PFSK-1 (cell line): ENCODE data around the gene RAE1.

Experiments used
- FOXP2 ChIP-seq: optimal IDR thresholded peaks from 2 replicates; pipeline ENCODE3; 2011; ENCODE audit warnings: borderline replicate concordance, control low read depth, inconsistent platforms; ENCODE audit not compliant: insufficient read depth; ENCODE audit errors: extremely low read length, extremely low read depth
- POLR2AphosphoS5 ChIP-seq: IDR thresholded peaks from 2 replicates; pipeline ENCODE4 v1.6.1; 2012; ENCODE audit warnings: low read depth, mild to moderate bottlenecking, control low read depth, low read length, moderate library complexity
- REST ChIP-seq, 2 experiments: IDR thresholded peaks; 2 replicates each; pipeline versions ENCODE4 v1.6.1 to v1.8.0; 2011 to 2012; ENCODE audit warnings: low read depth in 2 of 2, low read length in 2 of 2, control low read depth in 1 of 2, inconsistent platforms in 1 of 2, mild to moderate bottlenecking in 1 of 2, moderate library complexity in 1 of 2; ENCODE audit not compliant: insufficient read depth in 1 of 2
- SIN3A ChIP-seq: IDR thresholded peaks from 2 replicates; pipeline ENCODE4 v1.6.1; 2012; ENCODE audit warnings: mild to moderate bottlenecking, low read length, moderate library complexity, borderline replicate concordance; ENCODE audit not compliant: insufficient read depth
- TAF1 ChIP-seq: IDR thresholded peaks from 2 replicates; pipeline ENCODE4 v1.6.1; 2012; ENCODE audit warnings: low read length, control low read depth, borderline replicate concordance; ENCODE audit not compliant: insufficient read depth

Gene RAE1

GRCh38 chr20:57417051-57417689, 66.1 kb downstream of the RAE1 start:
- TF ChIP-seq REST (IDR thresholded peaks at IDR 0.05; ENCODE audit: insufficient read depth in 1 of 2, low read depth in 2 of 2, low read length in 2 of 2) (no peak), TAF1 (no peak)

- TF ChIP-seq POLR2AphosphoS5 (no peak), REST (IDR thresholded peaks at IDR 0.05; ENCODE audit: insufficient read depth in 1 of 2, low read depth in 2 of 2, low read length in 2 of 2) (no peak), TAF1 (no peak), SIN3A (no peak), FOXP2 (no peak)
Observed at GRCh38 chr20:57417830-57418780, 67.0 kb downstream of the RAE1 start.

DNA sequence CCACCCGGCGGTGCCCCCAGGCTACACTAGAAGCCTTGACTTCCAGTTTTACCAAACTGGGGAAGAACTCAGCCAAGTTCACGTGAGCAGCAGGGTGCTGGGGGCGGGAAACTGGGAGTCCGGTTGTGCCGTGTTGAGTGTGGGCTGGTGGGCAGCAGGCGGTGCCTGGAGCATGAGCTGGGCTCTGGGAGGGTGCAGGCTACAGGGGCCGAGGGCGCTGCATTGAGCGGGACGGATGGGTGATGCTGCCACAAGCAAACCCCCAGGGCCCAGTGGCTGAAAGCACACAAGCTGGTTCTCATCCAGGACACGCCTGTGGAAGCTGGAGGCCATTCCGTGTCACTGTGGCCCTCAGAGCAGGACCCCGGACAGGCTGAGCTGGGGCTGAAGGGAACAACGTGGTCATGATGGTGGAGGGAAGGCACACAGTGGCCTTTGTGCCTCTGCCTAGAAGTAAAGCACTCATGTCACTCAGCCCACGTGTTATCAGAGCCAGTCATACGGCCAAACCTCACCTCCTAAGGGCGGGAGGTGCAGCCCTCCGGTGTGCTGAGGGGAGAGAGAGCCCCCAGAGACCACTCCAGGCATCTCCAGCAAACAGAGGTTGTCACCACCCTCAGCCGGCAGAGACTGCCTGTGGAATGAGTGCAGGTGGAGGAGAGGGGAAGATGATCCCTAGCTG, 69.7 kb downstream of the RAE1 start:
- no peak for TF ChIP-seq POLR2AphosphoS5
- TF ChIP-seq FOXP2 = no peak
- no peak for TF ChIP-seq REST (IDR thresholded peaks at IDR 0.05; ENCODE audit: insufficient read depth in 1 of 2, low read depth in 2 of 2, low read length in 2 of 2)
- no peak for TF ChIP-seq TAF1
- TF ChIP-seq SIN3A = no peak

DNA sequence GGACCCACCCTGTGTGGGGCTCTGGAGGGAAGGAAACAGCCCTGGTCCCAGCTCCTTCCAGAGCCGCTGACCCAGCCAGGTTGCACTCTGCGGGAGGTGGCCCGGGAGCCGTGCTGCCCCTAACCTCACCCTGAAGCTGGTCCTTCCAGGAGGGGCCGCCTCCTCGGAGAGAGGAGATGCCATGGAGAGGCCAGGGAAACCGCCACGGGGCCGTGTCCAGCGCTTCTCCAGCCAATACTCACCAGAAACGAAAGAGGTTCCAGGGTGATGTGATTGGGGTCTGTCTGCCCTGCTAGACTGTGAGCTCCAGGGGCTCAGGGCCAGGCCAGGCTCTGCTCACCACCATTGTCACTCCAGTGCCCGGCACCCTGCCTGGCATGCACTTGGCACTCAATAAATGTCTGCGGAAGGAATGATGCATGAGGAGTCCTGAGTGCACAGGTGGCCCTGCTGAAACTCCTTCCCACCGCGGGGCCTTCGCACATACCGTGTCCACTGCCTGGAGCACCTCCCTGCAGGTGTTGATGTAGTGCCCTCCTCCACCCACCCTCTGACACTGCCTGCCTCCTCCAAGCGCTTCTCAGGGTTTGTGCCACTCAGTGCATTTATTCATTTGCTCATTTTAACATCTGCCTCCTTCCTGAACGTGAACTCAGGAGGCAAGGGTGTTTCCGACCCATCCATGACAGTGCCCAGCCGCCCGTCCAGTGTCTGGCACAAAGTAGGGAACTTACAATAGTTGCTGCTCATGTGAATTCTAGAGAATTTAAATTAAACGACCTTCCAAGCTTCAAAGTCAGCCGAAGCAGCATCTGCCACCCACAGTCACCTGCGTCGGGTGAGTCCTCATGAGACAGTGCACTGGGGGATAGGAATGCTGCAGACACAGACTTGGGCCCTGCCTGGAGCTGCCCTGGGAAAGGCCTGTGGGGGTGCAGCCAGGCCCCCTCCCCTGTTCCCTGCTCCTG, 70.5 kb downstream of the RAE1 start:
- TF ChIP-seq POLR2AphosphoS5 (no peak), SIN3A (no peak), FOXP2 (no peak), REST (IDR thresholded peaks at IDR 0.05; ENCODE audit: insufficient read depth in 1 of 2, low read depth in 2 of 2, low read length in 2 of 2) (no peak)
